Mesothelial cell of epicardium (in vitro differentiated cells): ENCODE results near the gene KRT74. TPM values are rescaled to one million over a fixed set of nuclear protein-coding genes. Genes with fewer than 3 reads are reported as not detected.

Experiments used
- DNase-seq, 2 experiments: peaks; one replicate each; pipeline ENCODE4 v3.0.0; 2021; ENCODE audit warnings: low spot score in 2 of 2; ENCODE audit not compliant: unreplicated experiment in 2 of 2
- H3K27ac Mint-ChIP-seq: 2 replicates; pipeline ENCODE4 v1.8.0; 2021; ENCODE audit warnings: mixed read lengths
- H3K27me3 Mint-ChIP-seq: 2 replicates; pipeline ENCODE4 v1.8.0; 2021; ENCODE audit warnings: low read depth, mixed read lengths
- H3K36me3 Mint-ChIP-seq: 2 replicates; pipeline ENCODE4 v1.8.0; 2021; ENCODE audit warnings: mixed read lengths
- H3K4me1 Mint-ChIP-seq: 2 replicates; pipeline ENCODE4 v1.8.0; 2021; ENCODE audit warnings: mixed read lengths
- H3K4me3 Mint-ChIP-seq: 2 replicates; pipeline ENCODE4 v1.8.0; 2021; ENCODE audit warnings: mild to moderate bottlenecking, moderate library complexity, mixed read lengths
- H3K9me3 Mint-ChIP-seq: 2 replicates; pipeline ENCODE4 v1.8.0; 2021; ENCODE audit warnings: mixed read lengths
- CTCF ChIP-seq: fragments of 200-600 bp; sonication (generic); IDR thresholded peaks from one replicate; pipeline ENCODE4 v1.5.0; 2021; ENCODE audit warnings: antibody characterized with exemption; ENCODE audit not compliant: unreplicated experiment
- total RNA-seq: library from RNA; stranded (reverse); gene quantifications from 3 replicates; pipeline ENCODE4 v1.2.1, GENCODE V29; 2021

Gene KRT74
- total RNA-seq, 1 donor from 2014 or later = not detected

GRCh38 chr12:52519387-52519703, 54.3 kb downstream of the KRT74 start:
- H3K27ac Mint-ChIP-seq = no peak overlapping the region
- no peak for TF ChIP-seq CTCF
- no peaks in the 10 kb centered on the region for H3K36me3 Mint-ChIP-seq
- peaks cover 22% of the 10 kb centered on the region for H3K4me1 Mint-ChIP-seq
- H3K27me3 Mint-ChIP-seq = peaks cover 17% of the 10 kb centered on the region
- DNase-seq = no peak
- no peaks in the 10 kb centered on the region for H3K9me3 Mint-ChIP-seq
- no peak overlapping the region for H3K4me3 Mint-ChIP-seq

- H3K27ac Mint-ChIP-seq = no peak overlapping the region
- H3K4me1 Mint-ChIP-seq = peaks cover 18% of the 10 kb centered on the region
- no peaks in the 10 kb centered on the region for H3K9me3 Mint-ChIP-seq
- H3K4me3 Mint-ChIP-seq = no peak overlapping the region
- peaks cover 22% of the 10 kb centered on the region for H3K27me3 Mint-ChIP-seq
- no peak for TF ChIP-seq CTCF
- no peaks in the 10 kb centered on the region for H3K36me3 Mint-ChIP-seq
- no peak for DNase-seq
Measured at GRCh38 chr12:52518574-52519386, 54.9 kb downstream of the KRT74 start.

- Mint-ChIP-seq H3K4me1 (peaks cover 16% of the 10 kb centered on the region), H3K4me3 (no peak overlapping the region), H3K36me3 (no peaks in the 10 kb centered on the region), H3K27ac (no peak overlapping the region), H3K27me3 (peaks cover 29% of the 10 kb centered on the region), H3K9me3 (no peaks in the 10 kb centered on the region)
- no peak for TF ChIP-seq CTCF
- no peak for DNase-seq
Measured at GRCh38 chr12:52517888-52518287, 55.8 kb downstream of the KRT74 start.

GRCh38 chr12:52517005-52517835, 56.4 kb downstream of the KRT74 start:
- no peak for TF ChIP-seq CTCF
- peaks cover 9% of the 10 kb centered on the region for H3K4me1 Mint-ChIP-seq
- DNase-seq = no peak
- H3K9me3 Mint-ChIP-seq = no peaks in the 10 kb centered on the region
- no peak overlapping the region for H3K4me3 Mint-ChIP-seq
- peaks cover 32% of the 10 kb centered on the region for H3K27me3 Mint-ChIP-seq
- H3K27ac Mint-ChIP-seq = no peak overlapping the region
- H3K36me3 Mint-ChIP-seq = no peaks in the 10 kb centered on the region

DNA sequence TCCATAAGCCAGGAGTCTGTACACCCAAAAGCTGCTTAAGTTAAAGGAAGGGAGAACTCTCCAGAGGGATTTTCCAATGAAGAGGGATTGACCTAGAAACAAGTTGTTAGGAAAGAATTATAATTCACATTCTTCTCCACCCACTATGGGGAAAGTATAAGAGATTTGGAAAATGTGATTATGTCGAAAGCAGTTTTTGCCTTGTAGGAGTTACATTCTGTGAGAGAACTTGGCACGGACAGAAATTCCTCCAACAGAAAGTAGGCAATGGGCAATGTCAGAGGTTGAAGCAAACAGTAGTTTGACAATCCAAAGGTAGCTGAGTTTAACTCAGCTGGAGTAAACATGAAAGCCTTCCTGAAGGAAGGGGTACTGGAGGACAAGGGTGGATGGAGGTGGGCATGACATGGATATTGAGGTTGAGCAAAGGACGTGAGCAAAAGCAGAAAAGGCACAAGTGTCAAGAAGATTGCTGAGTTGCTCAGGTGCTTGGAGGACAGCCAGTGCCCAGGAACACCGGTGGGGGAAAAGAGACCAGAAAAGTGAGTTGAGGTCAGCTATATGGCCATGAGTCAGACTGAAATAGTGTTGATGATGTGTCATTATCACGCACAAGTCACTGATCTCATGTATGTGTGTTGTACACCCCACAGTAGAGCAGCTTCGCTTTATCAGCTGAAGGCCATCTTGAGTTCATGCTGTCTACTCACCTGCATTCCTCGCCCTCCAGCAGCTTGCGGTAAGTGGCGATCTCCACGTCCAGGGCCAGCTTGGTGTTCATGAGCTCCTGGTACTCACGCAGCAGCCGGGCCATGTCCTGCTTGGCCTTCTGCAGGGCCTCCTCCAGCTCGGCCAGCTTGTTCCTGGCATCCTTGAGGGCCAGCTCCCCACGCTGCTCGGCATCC, 57.5 kb downstream of the KRT74 start:
- Mint-ChIP-seq H3K4me3 (no peak overlapping the region), H3K36me3 (no peaks in the 10 kb centered on the region), H3K27me3 (peaks cover 32% of the 10 kb centered on the region), H3K9me3 (peaks cover 3% of the 10 kb centered on the region), H3K4me1 (no peaks in the 10 kb centered on the region), H3K27ac (no peak overlapping the region)
- no peak for DNase-seq
- no peak for TF ChIP-seq CTCF

Other genes with a start within 250 kb of the KRT74 start
- gene KRT85, start 206.4 kb downstream of the KRT74 start, total RNA-seq = not detected in 3 replicates
- gene KRT84, start 188.2 kb downstream of the KRT74 start, total RNA-seq = not detected in 3 replicates
- not detected in 3 replicates for gene KRT82, start 167.5 kb downstream of the KRT74 start, total RNA-seq
- gene KRT75, start 139.5 kb downstream of the KRT74 start, total RNA-seq = not detected in 3 replicates
- gene KRT6B, start 121.7 kb downstream of the KRT74 start, total RNA-seq = not detected in 3 replicates
- gene KRT6C, start 100.0 kb downstream of the KRT74 start, total RNA-seq = not detected in 3 replicates
- gene KRT6A, start 80.6 kb downstream of the KRT74 start, total RNA-seq = 1.2 TPM in 1 of 3 replicates, not detected in the others
- 0.51 to 1.4 TPM (median 0.72 TPM) in 3 replicates for gene KRT5, start 53.4 kb downstream of the KRT74 start, total RNA-seq
- not detected in 3 replicates for gene KRT71, start 20.7 kb downstream of the KRT74 start, total RNA-seq
- not detected in 3 replicates for gene KRT72, start 27.6 kb upstream of the KRT74 start, total RNA-seq
- gene KRT73, start 44.7 kb upstream of the KRT74 start, total RNA-seq = not detected in 3 replicates
- gene KRT2, start 78.4 kb upstream of the KRT74 start, total RNA-seq = not detected in 3 replicates
- not detected in 3 replicates for gene KRT1, start 106.6 kb upstream of the KRT74 start, total RNA-seq
- not detected in 3 replicates for gene KRT77, start 129.7 kb upstream of the KRT74 start, total RNA-seq
- not detected in 3 replicates for gene KRT76, start 203.5 kb upstream of the KRT74 start, total RNA-seq
- 0.50 to 0.78 TPM (median 0.75 TPM) in 3 replicates for gene KRT3, start 222.3 kb upstream of the KRT74 start, total RNA-seq
- gene KRT4, start 240.3 kb upstream of the KRT74 start, total RNA-seq = 1.00 to 1.4 TPM (median 1.3 TPM) in 3 replicates